K562 (cell line): ENCODE data around the gene BRMS1. TPM values are rescaled to one million over a fixed set of nuclear protein-coding genes. Genes with fewer than 3 reads are reported as not detected.

Experiments
- ATAC-seq: fragments of 200-7000 bp; cut with Tn5 transposase; 3 replicates; pipeline ENCODE4 v1.9.1; 2020; ENCODE audit warnings: moderate library complexity
- BruUV-seq: library from RNA; stranded (reverse); fragments of 400-500 nt; replicated peaks from 2 replicates; lab custom pipeline; 2021; lab: Mats Ljungman, UMichigan
- CTCF ChIA-PET: fragments of 300-600 bp; formaldehyde crosslinking; extraction: SDS; loops from one replicate; lab custom pipeline; 2021; ENCODE audit warnings: low intra/inter-chr PET ratio; lab: Yijun Ruan, JAX
- POLR2A ChIA-PET: fragments of 300-600, 350-650 bp; sonication (Branson Sonifier 250); formaldehyde crosslinking; extraction: SDS; loops from one replicate; lab custom pipeline; 2021; ENCODE audit warnings: antibody characterized with exemption, inconsistent platforms; lab: Yijun Ruan, JAX
- DNase-seq, 4 experiments: peaks; one replicate each; pipeline versions ENCODE4 v3.0.0 to v3.0.0-alpha.2; 2011 to 2018; ENCODE audit warnings: low spot score in 3 of 4, mixed read lengths in 3 of 4; ENCODE audit errors: extremely low read depth in 1 of 4
- FAIRE-seq: peaks from 2 replicates; lab custom pipeline; 2011; peaks lifted over from hg19 to GRCh38; lab: Jason Lieb, UNC
- H2AFZ ChIP-seq: 2 replicates; pipeline ENCODE4 v1.6.0; 2011; ENCODE audit warnings: low read depth, low read length, control low read depth, inconsistent platforms
- H3K27ac ChIP-seq: fragments of 200-600 bp; 3 replicates; pipeline ENCODE4 v1.8.0; 2011; ENCODE audit warnings: low read depth, mild to moderate bottlenecking, control low read depth, inconsistent platforms, low read length, moderate library complexity, mixed read lengths; ENCODE audit errors: extremely low read depth
- H3K27me3 ChIP-seq, 2 experiments: fragments of 300-600 bp in 1 of 2; 2 replicates in 1 of 2; 3 replicates in 1 of 2; pipeline versions ENCODE4 v1.6.0 to v1.8.0; 2011; ENCODE audit warnings: inconsistent platforms in 2 of 2, low read length in 2 of 2, mild to moderate bottlenecking in 1 of 2, mixed read lengths in 1 of 2, moderate library complexity in 1 of 2; ENCODE audit not compliant: control insufficient read depth in 2 of 2, insufficient read depth in 2 of 2
- H3K36me3 ChIP-seq: fragments of 300-600 bp; 3 replicates; pipeline ENCODE4 v1.8.0; 2011; ENCODE audit warnings: mild to moderate bottlenecking, low read length, inconsistent platforms; ENCODE audit not compliant: control insufficient read depth, insufficient read depth
- H3K4me1 ChIP-seq, 2 experiments: fragments of 200-600 bp in 1 of 2; replicated peaks in 1 of 2; 2 replicates in 1 of 2; 3 replicates in 1 of 2; pipeline versions ENCODE4 v1.5.1 to v1.8.0; 2011; ENCODE audit warnings: inconsistent platforms in 2 of 2, low read length in 2 of 2, mild to moderate bottlenecking in 1 of 2, mixed read lengths in 1 of 2, moderate library complexity in 1 of 2; ENCODE audit not compliant: control insufficient read depth in 2 of 2, insufficient read depth in 2 of 2
- H3K4me2 ChIP-seq: 2 replicates; pipeline ENCODE4 v1.6.1; 2011; ENCODE audit warnings: low read length, control low read depth, inconsistent platforms, mixed read lengths; ENCODE audit not compliant: insufficient read depth
- H3K4me3 ChIP-seq: fragments of 200-600 bp; sonication (generic), shearing (Covaris generic); 2 replicates; pipeline ENCODE4 v1.5.1; 2016; ENCODE audit warnings: control low read depth, inconsistent platforms
- H3K79me2 ChIP-seq: fragments of 200-600 bp; 3 replicates; pipeline ENCODE4 v1.8.0; 2011; ENCODE audit warnings: low read length, inconsistent platforms; ENCODE audit not compliant: control insufficient read depth, insufficient read depth
- H3K9ac ChIP-seq, 2 experiments: 2 replicates each; pipeline versions ENCODE4 v1.6.0 to v1.6.1; 2011; ENCODE audit warnings: low read depth in 2 of 2, low read length in 2 of 2, control low read depth in 1 of 2, inconsistent platforms in 1 of 2, mild to moderate bottlenecking in 1 of 2, mixed read lengths in 1 of 2; ENCODE audit not compliant: insufficient read depth in 1 of 2
- H3K9me1 ChIP-seq: one replicate; pipeline ENCODE4 v1.6.0; 2011; ENCODE audit warnings: inconsistent platforms, mild to moderate bottlenecking, low read length, moderate library complexity; ENCODE audit not compliant: control insufficient read depth, insufficient read depth
- H3K9me3 ChIP-seq: replicated peaks from 2 replicates; pipeline ENCODE4 v1.5.1; 2011; ENCODE audit warnings: low read depth, low read length, inconsistent platforms; ENCODE audit not compliant: control insufficient read depth, insufficient read depth
- H4K20me1 ChIP-seq: replicated peaks from 2 replicates; pipeline ENCODE4 v1.6.1; 2011; ENCODE audit warnings: low read length, inconsistent platforms, mixed read lengths; ENCODE audit not compliant: control insufficient read depth, insufficient read depth
- BDP1 ChIP-seq: IDR thresholded peaks from 3 replicates; pipeline ENCODE4 v1.6.1; 2011; ENCODE audit not compliant: insufficient read length, insufficient read depth
- BRD9 ChIP-seq: fragments of 450-650 bp; IDR thresholded peaks from 2 replicates; pipeline ENCODE4 v1.6.1; 2018; ENCODE audit warnings: low read depth; ENCODE audit not compliant: partially characterized antibody
- HNRNPL ChIP-seq: fragments of 200-400 bp; formaldehyde crosslinking; IDR thresholded peaks from 2 replicates; pipeline ENCODE4 v1.6.1; 2017; ENCODE audit warnings: low read depth, mild to moderate bottlenecking, low read length
- IRF9 ChIP-seq: fragments of 450-650 bp; IDR thresholded peaks from 2 replicates; pipeline ENCODE4 v1.6.1; 2016; ENCODE audit warnings: missing biosample characterization, missing genetic modification characterization
- MAFF ChIP-seq: IDR thresholded peaks from 2 replicates; pipeline ENCODE4 v1.6.1; 2012; ENCODE audit warnings: low read length, improper control_type of control experiment
- NUFIP1 ChIP-seq: fragments of 450-650 bp; IDR thresholded peaks from 2 replicates; pipeline ENCODE4 v1.6.1; 2018; ENCODE audit not compliant: partially characterized antibody
- RAD51 ChIP-seq: fragments of 450-650 bp; IDR thresholded peaks from 2 replicates; pipeline ENCODE4 v1.7.1; 2016; ENCODE audit warnings: low read depth, mild to moderate bottlenecking, borderline replicate concordance
- ZNF3 ChIP-seq: fragments of 250-450 bp; sonication (Bioruptor Pico); IDR thresholded peaks from 2 replicates; pipeline ENCODE4 v1.5.0; 2021; ENCODE audit warnings: mild to moderate bottlenecking, moderate library complexity
- ZNF316 ChIP-seq: fragments of 450-650 bp; IDR thresholded peaks from 2 replicates; pipeline ENCODE4 v1.6.1; 2016
- ZNF318 ChIP-seq, 2 experiments: fragments of 450-650 bp; IDR thresholded peaks; 2 replicates each; pipeline ENCODE4 v1.6.1; 2016; ENCODE audit warnings: mild to moderate bottlenecking in 2 of 2, borderline replicate concordance in 1 of 2, low read depth in 1 of 2, moderate library complexity in 1 of 2
- ZNF395 ChIP-seq: fragments of 200-800 bp; sonication (Bioruptor generic); IDR thresholded peaks from 2 replicates; pipeline ENCODE4 v1.6.1; 2017; ENCODE audit warnings: missing genetic modification characterization, missing compliant biosample characterization
- ZNF436 ChIP-seq: fragments of 250-450, 450-650 bp; sonication (Bioruptor Pico); formaldehyde crosslinking; IDR thresholded peaks from 2 replicates; pipeline ENCODE4 v1.7.0; 2020; ENCODE audit warnings: mild to moderate bottlenecking
- WGBS: fragments of 100-300 bp; shearing (Covaris generic); methylation state at CpG from one replicate; pipeline ENCODE4 v1.1.6; 2016; ENCODE audit warnings: low coverage, mixed read lengths; ENCODE audit not compliant: insufficient coverage; ENCODE audit errors: missing lambda C conversion rate; 5-methylcytosine and 5-hydroxymethylcytosine counted together
- in situ Hi-C: fragments of 300-500 bp; cut with MboI; formaldehyde crosslinking; loops from 4 replicates; pipeline ENCODE4 v1.15.0; 2018; ENCODE audit warnings: inconsistent platforms, mixed read lengths
- intact Hi-C: fragments of 100-400 bp; cut with micrococcal nuclease; formaldehyde crosslinking; loops from 2 replicates; pipeline ENCODE4 v1.14.2; 2022
- polyA plus RNA-seq, 8 experiments: library from polyadenylated mRNA; depleted of rRNA in 4 of 8; stranded (reverse) in 5 of 8; unstranded in 3 of 8; fragments of >200 nt; fragmentation: Nextera tagmentation in 2 of 8; fragmentation: Illumina TruSeq in 1 of 8; extraction: Ambion mirVana in 2 of 8; extraction: Trizol in 1 of 8; gene quantifications; 2 replicates each; pipeline versions ENCODE4 v1.2.1 to v1.2.3, GENCODE V29; 2011 to 2014; ENCODE audit warnings: inconsistent platforms in 1 of 8, missing spikeins in 1 of 8
- total RNA-seq, 7 experiments: library from RNA; depleted of rRNA in 6 of 7; stranded (reverse); fragments of >200 nt in 6 of 7; fragmentation: Illumina TruSeq in 2 of 7; extraction: Trizol in 2 of 7; gene quantifications; 2 replicates each; pipeline versions ENCODE4 v1.2.1 to v1.2.3, GENCODE V29; 2011 to 2021; ENCODE audit warnings: low replicate concordance in 1 of 7

Gene BRMS1
- total and polyA plus RNA-seq, 9 of the 15 experiments (the other 6 are each of a cell fraction or from before 2014, with no cell fraction given) = 2.2 to 78.8 (median 33.4) TPM

DNA sequence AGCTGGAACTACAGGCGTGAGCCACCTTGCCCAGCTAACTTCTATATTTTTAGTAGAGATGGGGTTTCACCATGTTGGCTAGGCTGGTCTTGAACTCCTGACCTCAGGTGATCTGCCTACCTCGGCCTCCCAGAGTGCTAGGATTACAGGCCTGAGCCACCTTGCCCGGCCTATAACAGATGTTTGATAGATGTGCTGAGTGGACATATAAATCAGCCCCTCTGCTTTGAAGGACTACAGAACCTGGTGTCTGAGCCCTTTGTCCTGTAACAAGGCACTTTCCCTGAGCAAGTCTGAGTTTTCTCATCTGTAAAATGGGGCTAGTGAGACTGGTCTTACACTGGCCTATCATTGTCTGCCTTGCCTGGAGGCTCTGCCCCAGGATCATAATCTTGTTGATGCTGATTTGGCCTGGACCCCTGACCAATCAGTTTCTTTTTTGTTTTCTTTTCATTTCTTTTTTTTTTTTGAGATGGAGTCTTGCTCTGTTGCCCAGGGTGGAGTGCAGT lies 15.7 kb downstream of the BRMS1 start:
- peaks cover 20 to 76% of the 10 kb centered on the region in 2 experiments; a peak in 4 of 5 replicates for H3K4me1 ChIP-seq
- H3K9me3 ChIP-seq = no peaks in the 10 kb centered on the region
- 86% methylated on average over 3 of the region's 3 CpGs for WGBS
- no peaks in the 10 kb centered on the region for H4K20me1 ChIP-seq
- H3K27me3 ChIP-seq = no peaks in the 10 kb centered on the region
- intact Hi-C loops = loop anchor here (2.0 kb wide), 1 partner anchor 106 kb away; no protein-coding TSS in a partner anchor
- peak overlapping the region; percentile 100 for H2AFZ ChIP-seq
- no peak overlapping the region for H3K4me2 ChIP-seq
- H3K9me1 ChIP-seq = peaks cover 4% of the 10 kb centered on the region
- in situ Hi-C loops = loop anchor here (5.0 kb wide), 1 partner anchor 112 kb away; no protein-coding TSS in a partner anchor
- H3K9ac ChIP-seq = no peak overlapping the region
- DNase-seq = peak in 1 of 4 experiments; percentile 8
- H3K79me2 ChIP-seq = no peaks in the 10 kb centered on the region
- no TSS peak for BruUV-seq
- POLR2A ChIA-PET = interaction anchor here (0.6 to 1.0 kb wide), 3 partner anchors 10 to 40 kb away, joined by 3 read pairs; partner anchors contain the start of gene YIF1A
- no peak overlapping the region for H3K4me3 ChIP-seq
- H3K27ac ChIP-seq = no peak overlapping the region
- no peaks in the 10 kb centered on the region for H3K36me3 ChIP-seq
- FAIRE-seq = no peak
- no peak for ATAC-seq
- CTCF ChIA-PET = interaction anchor here (2.9 to 3.1 kb wide), 2 partner anchors 18 to 106 kb away, joined by 16 to 37 read pairs; no protein-coding TSS in a partner anchor
- TF ChIP-seq ZNF316 (peak; percentile 87), NUFIP1 (no peak), MAFF (peak; percentile 50), HNRNPL (no peak), ZNF3 (no peak), ZNF395 (0 out of 2 replicates have a peak, but pooled peaks have one; percentile 10), BDP1 (no peak), RAD51 (no peak), IRF9 (tag) (no peak), BRD9 (no peak), ZNF318 (IDR thresholded peaks at IDR 0.05; ENCODE audit: borderline replicate concordance in 1 of 2, low read depth in 1 of 2) (no peak), ZNF436 (CRISPR knock-in tag) (no peak)
